ENCODE data around the gene SPC24. TPM values are rescaled to one million over a fixed set of nuclear protein-coding genes. Genes with fewer than 3 reads are reported as not detected.
A peak's percentile ranks its signal among the peaks of the same experiment; 100 is the strongest.

SPC24 gene
- total RNA-seq, 4 donors from 2014 or later, result 1.4 to 6.6 (median 3.4) TPM

DNA sequence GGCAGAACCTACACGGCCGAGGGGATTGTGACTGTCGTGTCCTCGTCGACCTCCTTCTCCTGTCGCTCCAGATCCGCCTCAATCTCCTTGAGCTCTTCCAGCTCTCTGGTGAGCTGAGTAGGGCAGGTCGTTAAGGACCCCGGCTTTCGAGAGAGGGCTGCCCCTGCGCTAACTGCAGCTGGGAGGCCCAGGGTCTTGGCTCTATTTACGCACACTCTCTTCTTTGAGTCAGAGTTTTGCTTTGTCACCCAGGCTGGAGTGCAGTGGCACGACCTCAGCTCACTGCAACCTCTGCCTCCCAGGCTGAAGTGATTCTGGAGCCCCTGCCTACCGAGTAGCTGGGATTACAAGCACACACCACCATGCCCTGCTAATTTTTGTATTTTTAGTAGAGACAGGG, 7.6 kb downstream of the SPC24 start:
- H3K27ac ChIP-seq (replicated peaks in 1 of 4), result peak overlapping the region in 2 of 4 donors; percentile 92
- no peaks in the 10 kb centered on the region for H3K36me3 ChIP-seq
- H3K4me1 ChIP-seq, result peaks cover 24 to 59% (median 48%) of the 10 kb centered on the region in 4 donors
- no peak for DNase-seq (ENCODE audit: extremely low spot score)
- H3K27me3 ChIP-seq, result no peaks in the 10 kb centered on the region
- H3K9me3 ChIP-seq, result peaks cover 0 to 3% (median 0%) of the 10 kb centered on the region in 4 donors
- WGBS, result 87% methylated on average over 14 of the region's 14 CpGs
- intact Hi-C loops (cut with DNase I), result no loop called here
- TF ChIP-seq EP300 (IDR thresholded peaks at IDR 0.05) (no peak), POLR2AphosphoS5 (IDR thresholded peaks at IDR 0.05) (no peak), POLR2A (IDR thresholded peaks at IDR 0.05; ENCODE audit: low read depth) (no peak), CTCF (IDR thresholded peaks at IDR 0.05) (no peak)
- no peak overlapping the region for H3K4me3 ChIP-seq

DNA sequence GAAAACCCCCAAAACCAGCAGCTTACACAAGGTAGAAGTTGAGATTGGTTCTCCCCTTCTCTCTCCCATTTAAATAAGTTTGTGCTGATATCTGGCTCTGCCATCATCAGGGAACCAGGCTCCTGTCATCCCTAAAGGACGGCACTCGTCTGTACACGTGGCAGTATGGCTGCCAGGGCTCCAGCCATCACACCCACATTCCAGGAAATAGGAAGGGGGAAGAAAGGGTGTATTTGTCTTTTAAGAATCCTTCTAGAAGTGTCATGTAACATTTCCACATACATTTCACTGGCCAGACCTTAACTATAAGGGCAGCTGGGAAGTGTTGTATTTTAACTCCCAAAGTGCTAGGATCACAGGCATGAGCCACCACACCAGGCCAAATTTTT, 10.1 kb downstream of the SPC24 start:
- no peak for TF ChIP-seq EP300 (IDR thresholded peaks at IDR 0.05)
- TF ChIP-seq POLR2A (IDR thresholded peaks at IDR 0.05; ENCODE audit: low read depth), result no peak
- no peak for TF ChIP-seq CTCF (IDR thresholded peaks at IDR 0.05)
- TF ChIP-seq POLR2AphosphoS5 (IDR thresholded peaks at IDR 0.05), result no peak
- DNase-seq (ENCODE audit: extremely low spot score), result no peak
- peaks cover 30 to 59% (median 49%) of the 10 kb centered on the region in 4 donors for H3K4me1 ChIP-seq
- 96% methylated on average over 3 of the region's 3 CpGs for WGBS
- peaks cover 0 to 3% (median 0%) of the 10 kb centered on the region in 4 donors for H3K9me3 ChIP-seq
- H3K4me3 ChIP-seq, result no peak overlapping the region
- H3K27me3 ChIP-seq, result no peaks in the 10 kb centered on the region
- intact Hi-C loops (cut with DNase I), result no loop called here
- H3K27ac ChIP-seq (replicated peaks in 1 of 4), result peak overlapping the region in 3 of 4 donors; percentile 40 to 100 (median 97)
- no peaks in the 10 kb centered on the region for H3K36me3 ChIP-seq

GRCh38 chr19:11142528-11143171, 12.9 kb downstream of the SPC24 start:
- H3K36me3 ChIP-seq, result no peaks in the 10 kb centered on the region
- peak overlapping the region; percentile 97 to 100 (median 98) for H3K27ac ChIP-seq (replicated peaks in 1 of 4)
- H3K4me1 ChIP-seq, result peaks cover 59 to 70% (median 66%) of the 10 kb centered on the region in 4 donors
- TF ChIP-seq EP300 (IDR thresholded peaks at IDR 0.05) (no peak), POLR2A (IDR thresholded peaks at IDR 0.05; ENCODE audit: low read depth) (peak; percentile 39), POLR2AphosphoS5 (IDR thresholded peaks at IDR 0.05) (peak; percentile 77 to 80), CTCF (IDR thresholded peaks at IDR 0.05) (no peak)
- H3K4me3 ChIP-seq, result peak overlapping the region; percentile 23 to 50 (median 34)
- peaks cover 0 to 3% (median 0%) of the 10 kb centered on the region in 4 donors for H3K9me3 ChIP-seq
- H3K27me3 ChIP-seq, result no peaks in the 10 kb centered on the region
- WGBS, result 0% methylated on average over 2 of the region's 22 CpGs
- peak; percentile 96 for DNase-seq (ENCODE audit: extremely low spot score)
- intact Hi-C loops (cut with DNase I), result no loop called here

DNA sequence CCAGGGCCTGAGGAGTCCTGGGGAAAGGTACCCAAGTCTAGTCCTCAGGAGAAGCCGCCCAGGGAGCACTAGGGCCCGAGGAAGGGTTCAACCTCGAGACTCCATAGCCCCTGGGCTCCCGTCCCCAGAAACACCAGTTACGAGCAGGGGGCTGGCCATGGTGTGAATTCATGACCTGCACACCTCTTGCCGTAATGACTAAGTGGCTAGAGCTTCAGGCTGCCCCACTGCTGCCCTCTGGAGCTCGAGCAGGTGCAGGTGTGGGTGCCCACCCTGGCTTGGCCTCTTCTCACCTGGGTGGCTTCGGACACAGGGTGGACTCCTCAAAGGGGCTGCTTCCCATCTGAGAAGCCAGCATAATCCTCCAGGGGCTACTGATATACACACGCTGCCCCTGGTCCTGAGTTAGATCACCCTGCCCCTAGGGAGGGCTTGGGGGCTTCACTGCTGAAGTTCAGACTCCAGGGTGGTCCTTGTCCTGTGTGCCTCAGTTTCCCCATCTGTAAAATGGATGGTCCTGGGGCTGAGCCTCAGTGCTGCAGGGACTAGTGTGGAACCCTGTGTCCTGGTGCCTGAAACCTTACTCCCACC, 13.6 kb downstream of the SPC24 start:
- WGBS, result 86% methylated on average over 6 of the region's 9 CpGs
- peaks cover 64 to 76% (median 72%) of the 10 kb centered on the region in 4 donors for H3K4me1 ChIP-seq
- no peak for DNase-seq (ENCODE audit: extremely low spot score)

More for the DNA sequence above, 13.6 kb downstream of the SPC24 start:
- Histone ChIP-seq H3K36me3 (no peaks in the 10 kb centered on the region), H3K27me3 (no peaks in the 10 kb centered on the region), H3K9me3 (peaks cover 0 to 3% (median 0%) of the 10 kb centered on the region in 4 donors), H3K27ac (replicated peaks in 1 of 4) (peak overlapping the region; percentile 97 to 100 (median 98)), H3K4me3 (peak overlapping the region in 3 of 4 donors; percentile 23 to 38 (median 31))
- intact Hi-C loops (cut with DNase I), result no loop called here
- no peak for TF ChIP-seq EP300 (IDR thresholded peaks at IDR 0.05)
- TF ChIP-seq CTCF (IDR thresholded peaks at IDR 0.05), result peak in 2 of 3 experiments; percentile 19 to 42
- TF ChIP-seq POLR2AphosphoS5 (IDR thresholded peaks at IDR 0.05), result no peak
- no peak for TF ChIP-seq POLR2A (IDR thresholded peaks at IDR 0.05; ENCODE audit: low read depth)
